K562 (cell line): ENCODE measurements around the gene AMBRA1.

Source experiments
- CAMTA2 ChIP-seq: fragments of 250-450 bp; sonication (Bioruptor Pico); conservative IDR thresholded peaks from 2 replicates; pipeline ENCODE4 v1.5.1; 2022
- IFI16 ChIP-seq: fragments of 250-450 bp; sonication (Bioruptor Pico); IDR thresholded peaks from 2 replicates; pipeline ENCODE4 v2.1.2; 2022; ENCODE audit warnings: mild to moderate bottlenecking, inconsistent platforms
- MTF1 ChIP-seq: fragments of 250-450 bp; sonication (Bioruptor Pico); IDR thresholded peaks from 2 replicates; pipeline ENCODE4 v1.9.0; 2021; ENCODE audit warnings: moderate library complexity, mild to moderate bottlenecking, inconsistent platforms, borderline replicate concordance
- MXI1 ChIP-seq: IDR thresholded peaks from 2 replicates; pipeline ENCODE4 v1.6.1; 2011; ENCODE audit warnings: low read depth, mild to moderate bottlenecking, improper control_type of control experiment, low read length
- POLR2A ChIP-seq: fragments of 450-650 bp; conservative IDR thresholded peaks from 2 replicates; pipeline ENCODE4 v1.6.1; 2016
- SMARCA5 ChIP-seq: fragments of 450-650 bp; IDR thresholded peaks from 2 replicates; pipeline ENCODE4 v1.6.1; 2016
- TAF1 ChIP-seq: IDR thresholded peaks from 2 replicates; pipeline ENCODE4 v1.6.1; 2011; ENCODE audit warnings: mild to moderate bottlenecking, low read length, moderate library complexity; ENCODE audit not compliant: insufficient read depth, control insufficient read depth, severe bottlenecking; ENCODE audit errors: extremely low read depth
- ZNF253 ChIP-seq: fragments of 250-450 bp; sonication (Bioruptor Pico); conservative IDR thresholded peaks from 2 replicates; pipeline ENCODE4 v1.6.1; 2021; ENCODE audit warnings: mild to moderate bottlenecking
- TF ChIP-seq, protein P1 (sequence below), 3 experiments: IDR thresholded peaks in 2 of 3; conservative IDR thresholded peaks in 1 of 3; 2 replicates each; pipeline ENCODE4 v1.5.1; 2011 to 2012; ENCODE audit warnings: low read length in 3 of 3, mild to moderate bottlenecking in 3 of 3, control low read depth in 2 of 3, improper control_type of control experiment in 1 of 3, inconsistent platforms in 1 of 3, low read depth in 1 of 3, mixed read lengths in 1 of 3, moderate library complexity in 1 of 3; ENCODE audit not compliant: insufficient read depth in 2 of 3
- TF ChIP-seq, protein P2 (sequence below): sonication (generic); formaldehyde crosslinking; IDR thresholded peaks from 2 replicates; pipeline ENCODE4 v1.8.0; 2022; ENCODE audit warnings: mild to moderate bottlenecking, missing genetic modification reagents
- TF ChIP-seq, protein P3 (sequence below): sonication (generic); formaldehyde crosslinking; IDR thresholded peaks from 2 replicates; pipeline ENCODE4 v1.8.1; 2023; ENCODE audit warnings: missing genetic modification reagents, mild to moderate bottlenecking, borderline replicate concordance
- TF ChIP-seq, protein P4 (sequence below): sonication (generic); formaldehyde crosslinking; IDR thresholded peaks from 2 replicates; pipeline ENCODE4 v1.8.0; 2022; ENCODE audit warnings: mild to moderate bottlenecking, missing genetic modification reagents, borderline replicate concordance
- TF ChIP-seq, protein P5 (sequence below): fragments of 250-450 bp; sonication (Bioruptor Pico); IDR thresholded peaks from 2 replicates; pipeline ENCODE4 v1.4.0; 2020; ENCODE audit warnings: mild to moderate bottlenecking, moderate library complexity
- TF ChIP-seq, protein P6 (sequence below), 2 experiments: fragments of 450-650 bp in 1 of 2; sonication (generic) in 1 of 2; formaldehyde crosslinking in 1 of 2; IDR thresholded peaks in 1 of 2; conservative IDR thresholded peaks in 1 of 2; 2 replicates each; pipeline versions ENCODE4 v1.6.1 to v1.8.1; 2016 to 2023; ENCODE audit warnings: mild to moderate bottlenecking in 2 of 2, moderate library complexity in 2 of 2, inconsistent platforms in 1 of 2, missing genetic modification reagents in 1 of 2

DNA sequence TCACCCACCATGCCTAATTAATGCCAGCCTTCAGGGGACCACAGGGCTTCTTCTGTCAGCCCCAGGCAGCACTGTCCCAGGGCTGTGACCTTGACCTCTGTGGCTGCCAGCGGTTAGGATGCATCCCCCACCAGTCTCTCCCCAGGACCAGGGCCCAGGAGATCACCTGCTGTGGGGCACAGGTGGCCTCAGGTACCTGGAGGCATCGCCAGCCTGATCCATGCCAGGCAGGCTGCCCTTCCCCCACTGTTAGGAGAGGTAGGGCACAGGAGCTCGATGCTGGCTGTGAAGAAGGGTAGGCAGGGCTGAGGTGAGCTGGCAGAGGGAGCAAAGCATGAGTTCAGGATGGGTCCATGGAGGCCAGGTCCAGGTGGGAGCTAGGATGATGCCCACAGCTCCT, 229.0 kb downstream of the AMBRA1 start:
- TF ChIP-seq, protein P1, sequence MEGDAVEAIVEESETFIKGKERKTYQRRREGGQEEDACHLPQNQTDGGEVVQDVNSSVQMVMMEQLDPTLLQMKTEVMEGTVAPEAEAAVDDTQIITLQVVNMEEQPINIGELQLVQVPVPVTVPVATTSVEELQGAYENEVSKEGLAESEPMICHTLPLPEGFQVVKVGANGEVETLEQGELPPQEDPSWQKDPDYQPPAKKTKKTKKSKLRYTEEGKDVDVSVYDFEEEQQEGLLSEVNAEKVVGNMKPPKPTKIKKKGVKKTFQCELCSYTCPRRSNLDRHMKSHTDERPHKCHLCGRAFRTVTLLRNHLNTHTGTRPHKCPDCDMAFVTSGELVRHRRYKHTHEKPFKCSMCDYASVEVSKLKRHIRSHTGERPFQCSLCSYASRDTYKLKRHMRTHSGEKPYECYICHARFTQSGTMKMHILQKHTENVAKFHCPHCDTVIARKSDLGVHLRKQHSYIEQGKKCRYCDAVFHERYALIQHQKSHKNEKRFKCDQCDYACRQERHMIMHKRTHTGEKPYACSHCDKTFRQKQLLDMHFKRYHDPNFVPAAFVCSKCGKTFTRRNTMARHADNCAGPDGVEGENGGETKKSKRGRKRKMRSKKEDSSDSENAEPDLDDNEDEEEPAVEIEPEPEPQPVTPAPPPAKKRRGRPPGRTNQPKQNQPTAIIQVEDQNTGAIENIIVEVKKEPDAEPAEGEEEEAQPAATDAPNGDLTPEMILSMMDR (IDR thresholded peaks at IDR 0.05 in 2 of 3, conservative IDR thresholded peaks at IDR 0.05 in 1 of 3; ENCODE audit: insufficient read depth in 2 of 3, low read depth in 1 of 3, low read length in 3 of 3): no peak
- TF ChIP-seq TAF1: no peak
- TF ChIP-seq POLR2A: no peak
- TF ChIP-seq, protein P2, sequence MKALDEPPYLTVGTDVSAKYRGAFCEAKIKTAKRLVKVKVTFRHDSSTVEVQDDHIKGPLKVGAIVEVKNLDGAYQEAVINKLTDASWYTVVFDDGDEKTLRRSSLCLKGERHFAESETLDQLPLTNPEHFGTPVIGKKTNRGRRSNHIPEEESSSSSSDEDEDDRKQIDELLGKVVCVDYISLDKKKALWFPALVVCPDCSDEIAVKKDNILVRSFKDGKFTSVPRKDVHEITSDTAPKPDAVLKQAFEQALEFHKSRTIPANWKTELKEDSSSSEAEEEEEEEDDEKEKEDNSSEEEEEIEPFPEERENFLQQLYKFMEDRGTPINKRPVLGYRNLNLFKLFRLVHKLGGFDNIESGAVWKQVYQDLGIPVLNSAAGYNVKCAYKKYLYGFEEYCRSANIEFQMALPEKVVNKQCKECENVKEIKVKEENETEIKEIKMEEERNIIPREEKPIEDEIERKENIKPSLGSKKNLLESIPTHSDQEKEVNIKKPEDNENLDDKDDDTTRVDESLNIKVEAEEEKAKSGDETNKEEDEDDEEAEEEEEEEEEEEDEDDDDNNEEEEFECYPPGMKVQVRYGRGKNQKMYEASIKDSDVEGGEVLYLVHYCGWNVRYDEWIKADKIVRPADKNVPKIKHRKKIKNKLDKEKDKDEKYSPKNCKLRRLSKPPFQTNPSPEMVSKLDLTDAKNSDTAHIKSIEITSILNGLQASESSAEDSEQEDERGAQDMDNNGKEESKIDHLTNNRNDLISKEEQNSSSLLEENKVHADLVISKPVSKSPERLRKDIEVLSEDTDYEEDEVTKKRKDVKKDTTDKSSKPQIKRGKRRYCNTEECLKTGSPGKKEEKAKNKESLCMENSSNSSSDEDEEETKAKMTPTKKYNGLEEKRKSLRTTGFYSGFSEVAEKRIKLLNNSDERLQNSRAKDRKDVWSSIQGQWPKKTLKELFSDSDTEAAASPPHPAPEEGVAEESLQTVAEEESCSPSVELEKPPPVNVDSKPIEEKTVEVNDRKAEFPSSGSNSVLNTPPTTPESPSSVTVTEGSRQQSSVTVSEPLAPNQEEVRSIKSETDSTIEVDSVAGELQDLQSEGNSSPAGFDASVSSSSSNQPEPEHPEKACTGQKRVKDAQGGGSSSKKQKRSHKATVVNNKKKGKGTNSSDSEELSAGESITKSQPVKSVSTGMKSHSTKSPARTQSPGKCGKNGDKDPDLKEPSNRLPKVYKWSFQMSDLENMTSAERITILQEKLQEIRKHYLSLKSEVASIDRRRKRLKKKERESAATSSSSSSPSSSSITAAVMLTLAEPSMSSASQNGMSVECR: no peak
- TF ChIP-seq, protein P3, sequence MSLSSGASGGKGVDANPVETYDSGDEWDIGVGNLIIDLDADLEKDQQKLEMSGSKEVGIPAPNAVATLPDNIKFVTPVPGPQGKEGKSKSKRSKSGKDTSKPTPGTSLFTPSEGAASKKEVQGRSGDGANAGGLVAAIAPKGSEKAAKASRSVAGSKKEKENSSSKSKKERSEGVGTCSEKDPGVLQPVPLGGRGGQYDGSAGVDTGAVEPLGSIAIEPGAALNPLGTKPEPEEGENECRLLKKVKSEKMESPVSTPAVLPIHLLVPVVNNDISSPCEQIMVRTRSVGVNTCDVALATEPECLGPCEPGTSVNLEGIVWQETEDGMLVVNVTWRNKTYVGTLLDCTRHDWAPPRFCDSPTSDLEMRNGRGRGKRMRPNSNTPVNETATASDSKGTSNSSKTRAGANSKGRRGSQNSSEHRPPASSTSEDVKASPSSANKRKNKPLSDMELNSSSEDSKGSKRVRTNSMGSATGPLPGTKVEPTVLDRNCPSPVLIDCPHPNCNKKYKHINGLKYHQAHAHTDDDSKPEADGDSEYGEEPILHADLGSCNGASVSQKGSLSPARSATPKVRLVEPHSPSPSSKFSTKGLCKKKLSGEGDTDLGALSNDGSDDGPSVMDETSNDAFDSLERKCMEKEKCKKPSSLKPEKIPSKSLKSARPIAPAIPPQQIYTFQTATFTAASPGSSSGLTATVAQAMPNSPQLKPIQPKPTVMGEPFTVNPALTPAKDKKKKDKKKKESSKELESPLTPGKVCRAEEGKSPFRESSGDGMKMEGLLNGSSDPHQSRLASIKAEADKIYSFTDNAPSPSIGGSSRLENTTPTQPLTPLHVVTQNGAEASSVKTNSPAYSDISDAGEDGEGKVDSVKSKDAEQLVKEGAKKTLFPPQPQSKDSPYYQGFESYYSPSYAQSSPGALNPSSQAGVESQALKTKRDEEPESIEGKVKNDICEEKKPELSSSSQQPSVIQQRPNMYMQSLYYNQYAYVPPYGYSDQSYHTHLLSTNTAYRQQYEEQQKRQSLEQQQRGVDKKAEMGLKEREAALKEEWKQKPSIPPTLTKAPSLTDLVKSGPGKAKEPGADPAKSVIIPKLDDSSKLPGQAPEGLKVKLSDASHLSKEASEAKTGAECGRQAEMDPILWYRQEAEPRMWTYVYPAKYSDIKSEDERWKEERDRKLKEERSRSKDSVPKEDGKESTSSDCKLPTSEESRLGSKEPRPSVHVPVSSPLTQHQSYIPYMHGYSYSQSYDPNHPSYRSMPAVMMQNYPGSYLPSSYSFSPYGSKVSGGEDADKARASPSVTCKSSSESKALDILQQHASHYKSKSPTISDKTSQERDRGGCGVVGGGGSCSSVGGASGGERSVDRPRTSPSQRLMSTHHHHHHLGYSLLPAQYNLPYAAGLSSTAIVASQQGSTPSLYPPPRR: no peak
- no peak for TF ChIP-seq SMARCA5
- TF ChIP-seq, protein P4, sequence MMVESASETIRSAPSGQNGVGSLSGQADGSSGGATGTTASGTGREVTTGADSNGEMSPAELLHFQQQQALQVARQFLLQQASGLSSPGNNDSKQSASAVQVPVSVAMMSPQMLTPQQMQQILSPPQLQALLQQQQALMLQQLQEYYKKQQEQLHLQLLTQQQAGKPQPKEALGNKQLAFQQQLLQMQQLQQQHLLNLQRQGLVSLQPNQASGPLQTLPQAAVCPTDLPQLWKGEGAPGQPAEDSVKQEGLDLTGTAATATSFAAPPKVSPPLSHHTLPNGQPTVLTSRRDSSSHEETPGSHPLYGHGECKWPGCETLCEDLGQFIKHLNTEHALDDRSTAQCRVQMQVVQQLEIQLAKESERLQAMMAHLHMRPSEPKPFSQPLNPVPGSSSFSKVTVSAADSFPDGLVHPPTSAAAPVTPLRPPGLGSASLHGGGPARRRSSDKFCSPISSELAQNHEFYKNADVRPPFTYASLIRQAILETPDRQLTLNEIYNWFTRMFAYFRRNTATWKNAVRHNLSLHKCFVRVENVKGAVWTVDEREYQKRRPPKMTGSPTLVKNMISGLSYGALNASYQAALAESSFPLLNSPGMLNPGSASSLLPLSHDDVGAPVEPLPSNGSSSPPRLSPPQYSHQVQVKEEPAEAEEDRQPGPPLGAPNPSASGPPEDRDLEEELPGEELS (CRISPR knock-in tag): no peak
- TF ChIP-seq, protein P5, sequence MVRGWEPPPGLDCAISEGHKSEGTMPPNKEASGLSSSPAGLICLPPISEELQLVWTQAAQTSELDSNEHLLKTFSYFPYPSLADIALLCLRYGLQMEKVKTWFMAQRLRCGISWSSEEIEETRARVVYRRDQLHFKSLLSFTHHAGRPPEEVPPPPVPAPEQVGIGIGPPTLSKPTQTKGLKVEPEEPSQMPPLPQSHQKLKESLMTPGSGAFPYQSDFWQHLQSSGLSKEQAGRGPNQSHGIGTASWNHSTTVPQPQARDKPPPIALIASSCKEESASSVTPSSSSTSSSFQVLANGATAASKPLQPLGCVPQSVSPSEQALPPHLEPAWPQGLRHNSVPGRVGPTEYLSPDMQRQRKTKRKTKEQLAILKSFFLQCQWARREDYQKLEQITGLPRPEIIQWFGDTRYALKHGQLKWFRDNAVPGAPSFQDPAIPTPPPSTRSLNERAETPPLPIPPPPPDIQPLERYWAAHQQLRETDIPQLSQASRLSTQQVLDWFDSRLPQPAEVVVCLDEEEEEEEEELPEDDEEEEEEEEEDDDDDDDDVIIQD (CRISPR knock-in tag): no peak
- TF ChIP-seq IFI16 (CRISPR knock-in tag): no peak
- no peak for TF ChIP-seq MTF1
- no peak for TF ChIP-seq CAMTA2 (CRISPR knock-in tag)
- no peak for TF ChIP-seq MXI1
- TF ChIP-seq ZNF253: no peak
- TF ChIP-seq, protein P6, sequence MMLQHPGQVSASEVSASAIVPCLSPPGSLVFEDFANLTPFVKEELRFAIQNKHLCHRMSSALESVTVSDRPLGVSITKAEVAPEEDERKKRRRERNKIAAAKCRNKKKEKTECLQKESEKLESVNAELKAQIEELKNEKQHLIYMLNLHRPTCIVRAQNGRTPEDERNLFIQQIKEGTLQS (IDR thresholded peaks at IDR 0.05): no peak
- TF ChIP-seq, protein P6 (CRISPR knock-in tag; conservative IDR thresholded peaks at IDR 0.05): no peak
